DMS53 treated with DMSO at 0.1 percent for 48 hours (cell line): ENCODE measurements around the gene KIAA1958.

Source experiments
- DNase-seq: peaks from one replicate; lab custom pipeline; 2025; ENCODE audit not compliant: unreplicated experiment; lab: John Stamatoyannopoulos, UW

The KIAA1958 gene

DNA sequence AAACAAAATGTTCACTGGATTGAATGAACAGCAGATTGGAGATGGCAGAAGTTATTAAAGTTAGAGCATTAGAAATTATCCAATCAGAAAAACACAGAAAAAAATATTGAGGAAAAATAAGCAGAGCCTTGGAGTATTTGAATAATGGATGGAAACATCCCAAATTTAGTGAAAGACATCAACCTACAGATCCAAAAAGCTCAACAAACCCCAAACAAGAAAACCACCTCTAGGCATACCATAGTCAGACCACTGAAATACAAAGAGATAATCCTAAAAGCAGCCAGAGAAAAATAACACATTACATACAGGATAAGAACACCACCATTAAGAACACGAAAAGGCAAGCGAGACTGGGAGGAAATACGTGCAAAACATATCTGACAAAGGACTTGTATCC, 226.1 kb downstream of the KIAA1958 start:
- DNase-seq: no peak

GRCh38 chr9:112717661-112718331, 231.2 kb downstream of the KIAA1958 start, which contains the start of gene INIP:
Gene INIP, minus strand, starts transcription at chr9:112718117. Its CDS starts 1,632 bp downstream, at chr9:112716485.
- DNase-seq: peak; percentile 89
